Occipital lobe (tissue), 2 donors: Measurements from ENCODE around the gene LRRC28. TPM values are rescaled to one million over a fixed set of nuclear protein-coding genes. Genes with fewer than 3 reads are reported as not detected.
"Not testable (repeated sequence)": the region's sequence is repeated elsewhere in the genome, so short reads cannot be mapped to it uniquely, and the experiment has no call there.

Experiments used
- DNase-seq: peaks from one replicate; lab custom pipeline; 2025; lab: John Stamatoyannopoulos, UW
- total RNA-seq: library from RNA; depleted of rRNA; stranded (reverse); fragments of >200 nt; gene quantifications from one replicate; pipeline ENCODE4 v1.2.3, GENCODE V29; 2014

The LRRC28 gene
- total RNA-seq, 1 donor from 2014 or later, result 40.2 TPM

DNA sequence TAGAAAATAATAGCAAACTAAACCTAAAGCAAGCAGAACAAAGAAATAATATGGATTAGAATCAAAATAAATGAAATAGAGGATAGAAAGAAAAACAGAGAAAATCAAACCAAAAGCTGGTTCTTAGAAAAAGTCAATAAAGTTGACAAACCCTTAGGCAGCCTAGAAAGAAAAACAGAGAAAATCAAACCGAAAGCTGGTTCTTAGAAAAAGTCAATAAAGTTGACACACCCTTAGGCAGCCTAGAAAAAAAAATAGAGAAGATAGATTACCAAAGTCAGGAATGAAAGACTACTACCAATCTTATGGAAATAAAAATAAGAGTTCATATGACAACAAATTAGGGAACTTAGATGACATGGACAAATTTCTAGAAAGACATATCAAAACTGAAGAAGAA, 142.4 kb downstream of the LRRC28 start:
- DNase-seq, result no peak

DNA sequence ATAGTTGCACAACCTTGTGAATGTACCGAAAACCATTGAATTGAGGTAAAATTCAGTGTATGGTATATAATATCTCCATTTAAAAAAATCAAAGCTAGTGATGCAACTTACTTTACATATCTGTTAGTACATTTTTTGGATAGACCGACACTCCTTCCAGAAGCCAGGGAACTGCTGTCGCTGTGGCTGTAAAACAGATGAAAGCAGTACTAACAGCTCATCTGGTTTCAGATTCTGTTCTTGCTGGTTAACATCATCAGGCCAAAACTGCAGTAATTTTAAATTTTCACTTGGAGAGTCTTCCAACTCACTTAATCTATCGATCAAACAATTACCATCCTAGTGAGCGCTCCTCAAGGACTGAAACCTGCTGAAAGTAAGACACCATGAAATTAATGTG, 145.1 kb downstream of the LRRC28 start:
- DNase-seq, result no peak

DNA sequence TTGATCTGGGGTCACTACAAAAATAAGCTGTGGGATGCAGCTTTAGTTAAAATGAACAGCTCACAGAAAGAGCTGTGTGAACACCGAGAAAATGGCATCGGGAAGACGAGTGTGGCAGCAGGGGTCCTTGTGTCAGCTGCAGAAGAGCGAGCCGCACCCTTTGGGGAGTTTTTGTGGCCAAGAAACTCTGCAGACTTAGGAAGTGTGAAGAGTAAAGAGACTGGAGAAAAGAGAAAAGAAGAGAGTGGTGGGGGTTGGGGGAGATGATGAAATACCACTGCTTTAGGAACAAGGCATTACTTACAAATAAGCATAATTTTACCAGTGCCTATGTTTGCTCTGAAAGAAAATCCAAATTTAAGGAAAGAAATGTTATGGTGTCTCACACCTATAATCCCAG, 147.8 kb downstream of the LRRC28 start:
- no peak for DNase-seq

DNA sequence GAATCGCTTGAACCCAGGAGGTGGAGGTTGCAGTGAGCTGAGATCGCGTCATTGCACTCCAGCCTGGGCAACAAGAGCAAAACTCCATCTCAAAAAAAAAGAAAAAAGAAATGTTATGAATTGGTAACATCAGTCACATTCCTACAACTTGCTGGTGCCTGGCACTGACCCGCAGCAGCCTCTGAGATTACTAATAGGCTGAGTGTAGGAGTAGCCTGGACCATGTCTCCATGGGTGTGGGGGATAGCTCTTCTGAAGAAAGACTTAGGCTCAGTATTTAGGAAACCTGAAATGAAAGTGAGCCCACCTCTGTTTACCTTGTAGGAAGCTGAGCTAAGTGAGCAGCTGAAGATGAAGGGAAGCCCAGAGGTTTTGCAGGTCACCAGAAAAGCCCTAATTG, 148.3 kb downstream of the LRRC28 start:
- DNase-seq, result no peak

DNA sequence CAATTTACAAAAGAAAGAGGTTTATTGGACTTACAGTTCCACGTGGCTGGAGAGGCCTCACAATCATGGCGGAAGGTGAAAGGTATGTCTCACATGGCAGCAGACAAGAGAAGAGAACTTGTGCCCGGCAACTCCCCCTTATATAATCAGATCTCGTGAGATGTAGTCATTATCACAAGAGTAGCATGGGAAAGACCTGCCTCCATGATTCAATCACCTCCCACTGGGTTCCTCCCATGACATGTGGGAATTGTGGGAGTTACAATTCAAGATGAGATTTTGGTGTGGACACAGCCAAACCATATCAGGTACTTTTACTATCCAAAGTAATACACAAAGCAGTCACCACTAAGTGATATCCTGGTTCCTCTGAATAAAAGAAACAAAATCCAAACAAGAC, 149.9 kb downstream of the LRRC28 start:
- DNase-seq, result not testable (repeated sequence)

DNA sequence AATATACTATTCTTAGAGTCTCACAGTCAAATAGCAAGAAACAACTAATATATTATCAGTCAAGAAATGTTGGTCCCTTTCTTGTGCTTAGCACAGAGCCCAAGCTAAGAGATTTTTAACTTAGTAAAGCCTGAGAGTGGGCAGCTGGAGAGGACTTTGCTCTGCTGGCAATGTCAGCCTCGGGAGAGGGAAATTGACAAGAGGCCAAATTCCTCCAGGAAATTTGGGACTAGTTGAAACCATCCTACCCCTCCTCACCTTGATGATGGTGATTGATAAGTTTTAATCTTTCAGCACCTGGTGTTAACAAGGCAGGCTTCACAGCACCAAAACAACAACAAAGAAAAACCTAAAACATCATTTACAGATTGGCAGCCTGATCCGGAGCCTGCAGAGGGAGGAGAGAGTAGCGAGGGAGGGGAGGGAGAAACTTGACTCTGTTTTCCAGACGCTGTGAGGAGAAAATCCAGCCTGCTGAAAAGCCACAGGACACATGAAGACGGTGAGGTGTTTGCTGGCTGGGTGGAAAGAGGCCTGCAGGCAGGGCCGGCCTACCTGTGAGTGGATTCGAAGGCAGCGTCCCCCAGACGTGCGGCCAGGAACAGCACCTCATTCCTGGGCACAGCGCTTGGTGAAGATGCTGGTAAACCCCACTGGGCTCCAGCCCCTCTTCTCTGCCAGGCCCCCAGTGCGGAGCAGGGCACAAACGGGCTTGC, 150.9 kb downstream of the LRRC28 start:
- no peak for DNase-seq

DNA sequence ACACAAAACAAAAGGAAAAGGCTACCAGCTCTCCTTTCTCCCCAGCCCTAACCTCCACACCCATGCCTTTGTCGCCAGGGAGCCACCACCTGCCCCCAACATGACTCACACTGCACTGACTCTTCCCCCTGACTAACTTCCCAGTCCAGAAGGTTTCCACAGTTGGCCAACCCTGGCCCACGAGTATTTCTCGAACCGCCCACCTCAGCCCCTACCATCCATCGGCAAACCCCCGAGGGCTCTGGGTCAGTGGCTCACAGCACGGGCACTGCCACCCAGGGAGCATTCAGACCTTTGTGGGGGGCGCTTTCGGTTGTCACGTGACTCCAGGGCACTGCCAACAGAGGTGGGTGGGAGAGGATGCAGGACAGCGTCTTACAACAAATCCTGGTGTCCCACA, 152.3 kb downstream of the LRRC28 start:
- no peak for DNase-seq

DNA sequence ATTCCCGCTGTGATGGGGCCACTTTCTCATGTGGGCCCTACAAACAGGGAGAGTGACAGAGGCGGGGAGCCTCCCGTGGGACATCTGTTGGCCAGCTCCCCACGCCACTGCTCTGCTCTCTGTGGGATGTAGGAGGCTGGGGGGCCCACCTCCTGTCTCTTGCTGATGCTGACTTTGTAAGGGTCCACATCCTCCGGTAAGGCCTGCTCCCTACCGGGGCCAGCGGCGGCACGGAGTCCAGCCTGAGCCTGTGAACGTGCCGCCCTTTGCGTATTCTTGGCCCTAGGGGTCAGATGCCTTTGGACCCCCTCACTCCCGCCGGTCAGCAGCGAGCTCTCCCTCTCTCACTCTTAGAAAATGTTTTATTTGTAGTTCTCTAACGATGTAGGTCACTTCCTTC, 153.2 kb downstream of the LRRC28 start:
- DNase-seq, result no peak

DNA sequence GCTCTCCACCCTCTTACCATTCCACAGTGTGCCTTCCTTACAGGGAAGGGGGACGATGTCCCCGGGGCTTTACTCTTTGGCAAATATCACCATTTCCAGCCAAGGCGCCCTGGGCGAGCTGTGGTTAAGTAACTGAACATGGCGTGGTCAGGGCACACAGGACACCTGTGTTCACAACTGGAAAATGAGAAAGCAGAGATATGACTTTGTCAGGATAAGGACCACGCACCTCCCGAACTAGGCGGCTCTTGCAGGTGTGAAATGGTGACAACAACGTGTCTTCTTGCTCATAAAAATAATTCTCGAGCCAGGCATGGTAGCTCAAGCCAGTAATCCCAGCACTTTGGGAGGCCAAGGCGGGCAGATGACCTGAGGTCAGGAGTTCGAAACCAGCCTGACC, 154.8 kb downstream of the LRRC28 start:
- DNase-seq, result no peak

DNA sequence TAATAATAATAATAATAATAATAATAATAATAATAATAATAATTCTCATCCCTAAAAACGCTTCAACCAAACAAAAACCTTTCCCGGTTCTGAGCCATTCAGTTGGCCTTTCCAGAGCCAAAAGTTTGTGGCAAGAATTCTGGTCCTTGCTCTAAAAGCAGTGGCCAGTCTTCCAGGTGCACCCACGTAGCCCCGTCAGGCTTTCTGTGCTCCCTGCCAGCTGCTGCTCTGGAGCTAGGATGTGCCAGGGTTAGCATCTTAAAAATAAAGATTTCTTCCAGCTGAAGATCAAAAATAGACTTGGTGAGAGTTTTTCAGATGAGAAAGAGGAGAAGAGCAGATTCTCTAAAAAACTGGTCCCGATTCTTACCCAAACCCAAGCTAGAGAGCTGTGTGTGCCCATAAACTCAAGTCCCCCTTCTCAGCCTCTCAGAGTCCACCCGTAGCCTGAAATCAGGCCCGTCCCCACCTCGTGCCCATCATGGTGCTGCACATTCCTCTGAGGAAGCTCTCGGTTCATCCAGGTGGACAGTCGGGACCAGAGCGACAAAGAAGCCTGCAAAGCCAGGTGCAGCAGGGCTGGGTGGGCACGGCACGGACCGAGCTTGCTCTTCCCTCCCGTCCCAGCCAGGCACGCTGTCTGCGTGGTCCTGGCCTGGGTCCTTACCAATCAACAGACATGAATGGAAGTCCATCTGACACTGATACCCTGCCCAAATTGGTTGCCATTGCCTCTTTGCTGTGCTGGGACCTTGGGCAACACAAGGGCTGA, 155.6 kb downstream of the LRRC28 start:
- DNase-seq, result no peak

DNA sequence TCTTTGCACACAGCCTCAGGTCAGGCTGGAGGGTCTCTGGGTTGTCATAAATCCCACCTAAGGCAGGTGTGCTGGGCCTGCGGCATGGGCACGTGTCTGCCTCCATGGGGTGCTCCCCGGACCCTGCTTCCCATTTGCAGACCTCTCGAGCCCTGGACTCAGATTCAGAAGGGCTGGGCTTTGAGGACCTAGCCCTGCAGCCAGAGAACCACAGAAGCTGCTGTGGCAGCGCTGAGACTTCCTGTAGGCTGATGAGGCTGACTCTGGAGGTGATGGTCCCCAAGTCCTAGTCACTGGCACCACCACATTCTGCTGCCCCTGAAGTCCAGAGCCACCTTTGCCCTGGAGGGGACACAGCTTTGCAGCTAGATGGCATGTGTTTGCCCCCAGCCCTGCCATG, 156.4 kb downstream of the LRRC28 start:
- DNase-seq, result no peak

DNA sequence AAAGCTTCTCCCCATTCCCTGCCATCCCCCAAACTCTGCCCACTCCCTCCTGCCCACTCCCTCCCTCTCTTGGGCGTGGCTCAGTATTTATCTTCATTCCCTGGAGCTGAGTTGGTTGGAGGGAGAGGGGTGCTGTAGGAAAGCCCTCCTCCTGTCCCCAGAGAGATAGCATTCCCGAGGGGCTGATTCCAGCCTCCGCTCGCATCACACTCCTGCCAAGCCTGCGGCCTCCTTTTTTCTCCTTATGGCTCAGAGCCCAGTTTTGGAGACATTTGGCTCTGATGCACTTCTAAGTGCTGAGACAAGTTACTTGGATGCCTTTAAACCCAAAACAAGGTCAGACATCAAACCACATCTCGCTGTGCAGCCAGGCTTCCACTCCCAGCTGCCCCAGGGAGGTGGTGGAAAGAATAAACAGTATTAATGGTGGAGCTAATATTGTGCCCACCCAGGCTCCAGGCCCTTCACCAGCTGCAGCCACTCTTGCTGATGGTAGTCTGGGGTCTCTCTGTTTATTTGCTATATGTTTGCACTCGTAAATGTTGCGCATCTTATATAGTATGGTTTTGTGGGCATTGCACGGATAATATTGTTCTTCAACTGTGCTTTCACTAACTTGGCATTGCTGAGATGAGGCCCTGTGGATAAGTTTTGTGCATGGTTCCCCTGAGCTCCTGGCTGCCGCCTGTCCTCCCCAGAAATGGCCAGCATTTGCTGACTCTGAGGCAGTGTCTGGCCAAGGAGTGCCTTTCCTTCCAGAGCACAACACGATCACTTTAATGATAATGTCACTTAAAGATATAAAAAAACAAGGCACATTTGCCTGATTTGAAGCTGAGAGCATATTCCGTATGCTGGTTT, 157.2 kb downstream of the LRRC28 start:
- DNase-seq, result peak; percentile 48

DNA sequence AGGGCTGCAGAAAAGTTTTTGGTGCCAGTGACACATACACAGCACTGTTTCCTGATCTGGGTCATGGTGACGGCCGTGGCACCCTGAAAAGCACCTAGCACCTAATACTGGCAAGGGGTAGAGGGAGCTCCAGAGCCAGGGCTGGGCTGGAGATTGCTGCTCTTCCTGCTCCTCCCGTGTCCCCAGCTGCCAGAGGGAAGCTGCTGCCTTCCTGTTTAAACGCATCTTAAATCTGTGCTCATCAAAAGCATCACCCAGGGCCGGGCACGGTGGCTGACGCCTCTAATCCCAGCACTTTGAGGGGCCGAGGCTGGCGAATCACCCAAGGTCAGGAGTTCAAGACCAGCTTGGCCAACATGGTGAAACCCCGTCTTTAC, 157.8 kb downstream of the LRRC28 start:
- peak; percentile 24 for DNase-seq

DNA sequence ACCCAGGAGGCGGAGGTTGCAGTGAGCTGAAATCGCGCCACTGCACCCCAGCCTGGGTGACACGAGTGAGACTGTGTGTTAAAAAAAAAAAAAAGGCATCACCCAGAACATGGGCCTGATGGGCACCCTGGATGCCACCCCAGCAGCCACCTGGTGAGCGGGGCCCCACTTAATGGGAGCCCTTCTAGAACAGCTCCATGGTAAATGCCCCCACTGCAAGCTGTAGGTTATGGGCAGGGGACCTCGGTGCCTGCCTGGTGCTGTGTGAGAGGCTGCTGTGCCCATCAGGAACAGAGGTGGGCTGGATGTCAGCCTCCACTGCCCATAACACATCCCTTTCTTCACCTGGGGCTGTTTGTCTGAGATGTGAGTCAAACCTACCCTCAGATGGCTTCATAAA, 158.3 kb downstream of the LRRC28 start:
- no peak for DNase-seq

DNA sequence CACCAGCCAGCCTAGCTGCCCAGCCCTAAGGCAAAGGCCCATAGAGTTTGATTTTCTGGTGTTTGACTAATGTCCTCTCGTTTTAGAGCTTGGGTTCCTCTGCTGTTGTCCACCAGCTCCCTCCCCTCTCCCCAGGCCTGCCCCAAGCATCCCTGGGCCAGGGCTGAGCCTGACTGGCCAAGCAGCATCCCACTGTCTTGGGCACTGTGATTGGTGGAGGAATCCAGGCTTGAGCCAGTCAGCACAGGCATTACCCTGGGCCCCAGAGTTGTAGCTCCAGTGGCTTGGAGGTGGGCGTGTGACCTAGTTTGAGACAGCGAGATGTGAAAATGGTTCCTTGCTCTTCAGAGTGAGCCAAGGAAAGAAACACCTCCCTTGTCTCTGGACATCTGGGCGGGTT, 159.2 kb downstream of the LRRC28 start:
- peak; percentile 48 for DNase-seq

DNA sequence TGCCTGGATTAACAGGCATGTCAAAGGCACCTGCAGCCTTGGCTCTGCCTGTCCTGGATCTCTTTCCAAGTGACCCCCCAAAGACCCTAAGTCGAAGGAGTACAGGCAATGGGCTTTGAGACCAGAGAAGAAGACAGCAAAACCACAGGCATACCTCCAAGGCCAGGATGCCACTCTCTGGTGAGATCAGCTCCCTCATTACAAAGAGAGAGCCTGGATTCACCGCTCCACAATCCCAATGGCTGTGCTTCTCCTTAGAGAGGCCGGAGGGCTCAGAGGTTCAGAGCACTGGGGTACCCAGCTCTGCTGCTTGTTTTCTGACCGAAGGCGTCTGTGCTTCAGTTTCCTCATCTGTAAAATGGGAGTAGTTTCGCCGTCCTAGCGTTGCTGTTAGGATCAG, 160.0 kb downstream of the LRRC28 start:
- DNase-seq, result no peak

DNA sequence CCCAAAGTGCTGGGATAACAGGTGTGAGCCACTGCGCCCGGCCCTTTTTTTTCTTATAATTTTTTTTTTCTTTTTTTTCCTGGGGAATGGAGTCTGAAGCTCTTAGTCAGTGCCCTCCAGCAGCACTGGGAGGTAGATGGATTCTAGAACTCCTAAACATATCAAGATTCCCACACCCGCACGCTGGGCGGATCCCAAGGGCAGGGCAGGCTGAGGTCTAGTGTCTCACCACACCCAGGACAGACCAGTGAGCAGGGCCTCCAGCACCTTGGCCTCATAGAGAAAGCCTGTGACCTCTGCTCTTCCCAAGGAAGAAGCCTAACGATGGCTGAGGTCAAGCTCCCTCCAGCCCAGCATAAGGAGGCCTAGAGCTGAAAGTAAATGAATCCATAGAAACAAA, 160.8 kb downstream of the LRRC28 start:
- no peak for DNase-seq

DNA sequence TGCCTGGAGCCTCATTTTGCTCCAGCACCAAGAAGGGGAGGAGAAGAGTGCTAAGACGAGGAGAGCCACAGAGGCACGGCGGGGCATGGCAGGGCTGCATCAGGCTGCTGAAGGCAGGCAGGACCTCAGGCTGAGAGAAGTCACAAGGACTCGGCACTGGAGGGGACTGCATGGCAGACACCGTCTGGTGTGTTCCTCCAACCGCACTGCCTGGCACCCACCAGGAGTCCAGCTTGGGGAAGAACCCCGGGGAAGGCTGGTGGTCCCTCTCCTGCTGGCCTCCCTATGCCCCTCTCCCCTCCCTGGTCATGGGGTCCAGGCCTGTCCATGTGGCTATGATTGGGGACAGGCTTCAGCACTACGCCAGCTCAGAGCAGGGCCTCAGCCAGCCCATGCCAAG, 161.3 kb downstream of the LRRC28 start:
- no peak for DNase-seq

DNA sequence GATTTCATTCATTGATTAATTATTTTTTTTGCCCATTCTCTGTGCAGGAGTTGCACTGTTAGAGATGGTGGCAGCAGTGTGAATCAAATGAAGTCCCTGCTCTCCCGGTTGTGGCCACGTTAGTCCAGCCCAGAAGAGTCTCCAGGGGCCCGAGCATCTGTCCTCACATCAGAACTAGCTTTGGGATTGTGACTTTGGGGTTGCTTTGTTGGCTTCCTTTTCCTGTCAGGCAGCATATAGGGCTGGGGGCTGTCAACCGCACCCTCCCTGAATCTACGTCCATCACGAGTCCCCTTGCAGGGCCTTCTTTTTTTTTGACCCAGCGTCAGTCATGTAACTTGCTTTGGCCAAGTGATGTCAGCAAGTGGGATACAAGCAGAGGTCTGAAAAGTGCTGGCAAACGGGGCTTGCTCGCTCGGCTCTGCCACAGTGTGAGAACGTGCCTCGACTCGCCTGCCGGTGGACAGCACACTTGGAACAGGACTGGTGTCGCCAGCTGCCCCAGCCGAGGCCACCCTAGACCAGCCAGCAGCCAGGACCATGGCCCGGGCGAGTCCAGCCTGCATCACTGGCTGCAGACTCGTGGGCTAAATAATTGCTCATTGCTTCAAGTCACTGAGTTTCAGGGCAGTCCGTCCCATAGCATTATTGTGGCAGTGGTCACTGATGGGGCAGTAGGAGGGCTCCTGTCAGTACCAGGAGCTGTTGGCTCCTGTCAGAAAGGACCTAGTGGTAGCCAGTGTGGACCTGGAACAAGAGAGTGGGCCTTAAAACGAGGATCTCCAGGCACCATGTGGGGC, 162.9 kb downstream of the LRRC28 start:
- no peak for DNase-seq

DNA sequence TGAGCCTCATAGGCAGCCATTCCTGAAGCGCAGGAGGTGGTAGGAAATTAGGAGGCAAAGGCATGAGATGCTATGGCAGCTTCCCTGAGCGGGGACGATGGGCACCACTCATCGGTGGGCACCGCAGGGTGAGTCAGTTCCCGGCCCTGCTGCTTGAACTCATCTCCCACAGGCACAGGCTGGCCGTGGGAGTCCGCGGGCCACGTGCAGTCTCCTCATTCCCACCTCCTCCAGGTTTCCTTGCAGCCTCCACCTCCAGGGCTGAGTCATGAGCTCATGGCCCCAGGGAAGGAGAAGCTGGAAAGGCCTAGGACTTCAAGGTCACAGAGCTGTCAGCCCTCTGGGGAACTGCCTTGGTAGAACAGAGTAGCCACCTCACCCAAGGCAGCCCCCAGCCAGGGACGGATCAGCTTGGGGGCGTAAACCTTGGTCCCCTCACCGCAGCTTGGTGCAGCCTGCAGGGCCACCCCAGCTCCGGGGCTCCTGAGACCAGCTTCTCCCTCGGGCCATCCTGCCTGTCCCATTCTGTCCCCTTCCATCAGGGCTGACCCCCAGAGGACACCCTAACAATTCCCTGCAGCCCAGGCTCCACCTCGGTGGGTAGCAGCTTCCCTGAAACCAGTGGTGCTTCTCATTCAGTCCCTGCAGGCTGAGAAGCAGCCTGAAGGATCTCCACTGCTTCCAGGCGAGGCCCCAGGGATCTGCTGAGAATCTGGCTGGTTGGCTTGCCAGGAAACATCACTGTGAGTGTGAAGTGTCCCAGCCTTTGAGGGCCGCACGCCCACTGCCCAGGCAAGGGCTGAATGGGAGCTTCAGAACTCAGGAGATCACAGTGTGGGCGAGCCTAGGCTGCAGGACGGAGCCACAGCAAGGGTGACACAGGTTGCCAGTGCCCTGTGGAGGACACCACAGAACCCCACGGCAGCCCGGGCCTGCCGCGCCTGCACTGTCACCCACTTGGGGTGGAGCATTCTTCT, 163.8 kb downstream of the LRRC28 start:
- peak; percentile 56 for DNase-seq
